HL-60 (cell line): ENCODE measurements around the gene ZNF678.

ENCODE experiments used
- DNase-seq, 2 experiments: peaks; one replicate each; pipeline ENCODE4 v3.0.0-alpha.2; 2010 to 2020; ENCODE audit warnings: low read depth in 1 of 2, low spot score in 1 of 2
- H3K27ac ChIP-seq: fragments of 250-450 bp; sonication (Bioruptor Pico); replicated peaks from 2 replicates; pipeline ENCODE4 v1.5.1; 2020; ENCODE audit warnings: mild to moderate bottlenecking, moderate library complexity
- H3K27me3 ChIP-seq: fragments of 250-450 bp; sonication (Bioruptor Pico); 2 replicates; pipeline ENCODE4 v1.5.1; 2021; ENCODE audit warnings: mild to moderate bottlenecking, moderate library complexity; ENCODE audit not compliant: insufficient read depth, poor library complexity, severe bottlenecking
- H3K4me3 ChIP-seq: replicated peaks from 2 replicates; pipeline ENCODE4 v1.5.1; 2011; ENCODE audit warnings: mild to moderate bottlenecking, control low read depth, low read length; ENCODE audit not compliant: insufficient read depth
- GABPA ChIP-seq: IDR thresholded peaks from 2 replicates; pipeline ENCODE4 v1.6.1; 2012; ENCODE audit warnings: low read depth
- POLR2AphosphoS5 ChIP-seq: IDR thresholded peaks from 2 replicates; pipeline ENCODE4 v1.6.1; 2012; ENCODE audit warnings: low read depth
- REST ChIP-seq: IDR thresholded peaks from 2 replicates; pipeline ENCODE4 v1.6.1; 2012; ENCODE audit warnings: low read depth; ENCODE audit not compliant: insufficient replicate concordance
- SPI1 ChIP-seq: IDR thresholded peaks from 2 replicates; pipeline ENCODE4 v1.6.1; 2012; ENCODE audit warnings: low read depth, mild to moderate bottlenecking, borderline replicate concordance
- TF ChIP-seq, protein P1 (sequence below): IDR thresholded peaks from one replicate; pipeline ENCODE4 v1.5.1; 2011; ENCODE audit warnings: low read length, control low read depth, inconsistent platforms; ENCODE audit not compliant: insufficient read depth

Gene ZNF678

GRCh38 chr1:227662933-227663332, 99.6 kb downstream of the ZNF678 start:
- no peak overlapping the region for H3K27ac ChIP-seq
- TF ChIP-seq REST (no peak), POLR2AphosphoS5 (no peak), GABPA (no peak), SPI1 (no peak)
- TF ChIP-seq, protein P1, sequence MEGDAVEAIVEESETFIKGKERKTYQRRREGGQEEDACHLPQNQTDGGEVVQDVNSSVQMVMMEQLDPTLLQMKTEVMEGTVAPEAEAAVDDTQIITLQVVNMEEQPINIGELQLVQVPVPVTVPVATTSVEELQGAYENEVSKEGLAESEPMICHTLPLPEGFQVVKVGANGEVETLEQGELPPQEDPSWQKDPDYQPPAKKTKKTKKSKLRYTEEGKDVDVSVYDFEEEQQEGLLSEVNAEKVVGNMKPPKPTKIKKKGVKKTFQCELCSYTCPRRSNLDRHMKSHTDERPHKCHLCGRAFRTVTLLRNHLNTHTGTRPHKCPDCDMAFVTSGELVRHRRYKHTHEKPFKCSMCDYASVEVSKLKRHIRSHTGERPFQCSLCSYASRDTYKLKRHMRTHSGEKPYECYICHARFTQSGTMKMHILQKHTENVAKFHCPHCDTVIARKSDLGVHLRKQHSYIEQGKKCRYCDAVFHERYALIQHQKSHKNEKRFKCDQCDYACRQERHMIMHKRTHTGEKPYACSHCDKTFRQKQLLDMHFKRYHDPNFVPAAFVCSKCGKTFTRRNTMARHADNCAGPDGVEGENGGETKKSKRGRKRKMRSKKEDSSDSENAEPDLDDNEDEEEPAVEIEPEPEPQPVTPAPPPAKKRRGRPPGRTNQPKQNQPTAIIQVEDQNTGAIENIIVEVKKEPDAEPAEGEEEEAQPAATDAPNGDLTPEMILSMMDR: no peak
- H3K4me3 ChIP-seq: no peak overlapping the region
- no peaks in the 10 kb centered on the region for H3K27me3 ChIP-seq
- DNase-seq: no peak

- Histone ChIP-seq H3K4me3 (no peak overlapping the region), H3K27ac (no peak overlapping the region), H3K27me3 (no peaks in the 10 kb centered on the region)
- TF ChIP-seq GABPA (no peak), SPI1 (no peak), REST (no peak)
- TF ChIP-seq, protein P1: no peak
- DNase-seq: no peak
Measured at GRCh38 chr1:227666286-227666685, 102.9 kb downstream of the ZNF678 start.

DNA sequence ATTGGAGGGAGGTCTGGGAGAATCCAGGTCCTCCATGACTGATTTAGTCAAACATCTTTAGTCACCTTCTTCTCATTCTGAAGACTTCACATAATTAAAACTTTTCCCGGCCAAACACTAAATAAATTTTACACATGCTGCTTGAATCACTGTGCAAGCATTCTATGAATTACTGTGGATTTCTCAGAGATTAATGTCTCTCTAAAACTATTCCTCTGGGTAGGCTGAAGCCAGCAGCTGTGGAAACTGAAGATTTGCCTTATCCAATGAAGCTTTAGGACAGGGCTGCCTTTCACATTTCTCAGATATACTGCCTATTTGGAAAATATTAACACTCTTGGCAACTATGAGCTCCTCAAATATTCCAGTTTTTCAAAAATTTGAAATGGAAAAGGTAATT, 110.1 kb downstream of the ZNF678 start:
- no peaks in the 10 kb centered on the region for H3K27me3 ChIP-seq
- H3K4me3 ChIP-seq: no peak overlapping the region
- TF ChIP-seq GABPA: no peak
- TF ChIP-seq, protein P1: no peak
- no peak for TF ChIP-seq SPI1
- no peak for TF ChIP-seq REST
- no peak for TF ChIP-seq POLR2AphosphoS5
- no peak overlapping the region for H3K27ac ChIP-seq
- DNase-seq: no peak
